Activated CD4-positive, CD25-positive, alpha-beta regulatory T cell (primary cell): Measurements from ENCODE around the gene OR2L8.
A peak's percentile ranks its signal among the peaks of the same experiment; 100 is the strongest.

Experiments used
- DNase-seq, 4 experiments: peaks; one replicate each; lab custom pipeline; 2025; lab: John Stamatoyannopoulos, UW

OR2L8 gene, protein sequence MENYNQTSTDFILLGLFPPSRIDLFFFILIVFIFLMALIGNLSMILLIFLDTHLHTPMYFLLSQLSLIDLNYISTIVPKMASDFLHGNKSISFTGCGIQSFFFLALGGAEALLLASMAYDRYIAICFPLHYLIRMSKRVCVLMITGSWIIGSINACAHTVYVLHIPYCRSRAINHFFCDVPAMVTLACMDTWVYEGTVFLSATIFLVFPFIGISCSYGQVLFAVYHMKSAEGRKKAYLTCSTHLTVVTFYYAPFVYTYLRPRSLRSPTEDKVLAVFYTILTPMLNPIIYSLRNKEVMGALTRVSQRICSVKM

DNA sequence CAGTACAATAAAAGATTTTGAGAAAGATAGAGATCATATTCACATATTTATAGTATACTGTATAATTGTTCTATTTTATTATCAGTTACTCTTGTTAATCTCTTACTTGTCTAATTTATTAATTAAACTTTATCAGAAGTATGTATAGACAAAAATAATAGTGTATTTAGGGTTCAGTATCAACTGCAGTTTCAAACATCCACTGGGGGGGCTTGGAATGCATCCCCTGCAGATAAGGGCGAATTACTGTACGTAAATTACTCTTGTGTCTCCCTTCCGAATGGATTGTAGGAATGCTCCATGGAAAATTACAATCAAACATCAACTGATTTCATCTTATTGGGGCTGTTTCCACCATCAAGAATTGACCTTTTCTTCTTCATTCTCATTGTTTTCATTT, at the start of gene OR2L8:
Gene OR2L8 (plus strand): TSS at position 301 of the 400 bp plus-strand sequence. CDS start 0 bp downstream, at position 301.
- no peak for DNase-seq

DNA sequence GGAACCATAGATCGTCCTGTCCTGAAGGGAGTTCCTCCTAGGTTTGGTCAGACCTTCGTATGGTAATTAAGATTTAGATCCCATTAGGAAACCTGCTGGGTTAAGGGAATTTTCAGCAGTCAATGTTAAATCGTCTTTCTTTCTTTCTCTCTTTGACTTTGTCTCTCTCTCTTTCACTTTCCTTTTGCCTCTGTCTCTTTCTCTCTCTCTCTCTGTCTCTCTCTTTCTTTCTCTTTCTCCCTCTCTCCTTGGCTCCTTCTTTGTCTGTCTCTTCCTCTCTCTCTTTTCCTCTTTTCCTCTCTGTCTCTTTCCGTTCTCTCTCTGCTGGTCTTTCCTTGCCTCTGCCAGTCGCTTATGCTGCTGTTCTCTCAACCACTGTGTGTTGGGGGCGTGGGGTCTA, 44.5 kb upstream of the OR2L8 start:
- no peak for DNase-seq

DNA sequence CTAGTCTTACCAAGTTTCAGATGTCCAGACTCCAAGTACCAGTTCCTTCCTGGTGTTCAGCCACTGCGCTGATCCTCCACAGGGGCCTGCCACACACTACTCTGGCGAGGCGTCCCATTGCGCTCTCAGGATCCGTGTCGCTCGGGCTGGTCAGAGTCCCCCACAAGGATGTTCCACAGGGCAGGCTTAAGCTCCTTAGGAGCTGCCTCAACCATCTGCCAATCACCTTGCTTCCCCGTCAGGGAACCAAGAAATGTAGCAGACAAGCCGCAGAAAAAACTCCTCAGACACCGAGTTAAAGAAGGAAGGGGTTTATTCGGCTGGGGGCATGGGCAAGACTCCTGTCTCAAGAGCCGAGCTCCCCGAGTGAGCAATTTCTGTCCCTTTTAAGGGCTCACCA, 43.5 kb upstream of the OR2L8 start:
- no peak for DNase-seq

DNA sequence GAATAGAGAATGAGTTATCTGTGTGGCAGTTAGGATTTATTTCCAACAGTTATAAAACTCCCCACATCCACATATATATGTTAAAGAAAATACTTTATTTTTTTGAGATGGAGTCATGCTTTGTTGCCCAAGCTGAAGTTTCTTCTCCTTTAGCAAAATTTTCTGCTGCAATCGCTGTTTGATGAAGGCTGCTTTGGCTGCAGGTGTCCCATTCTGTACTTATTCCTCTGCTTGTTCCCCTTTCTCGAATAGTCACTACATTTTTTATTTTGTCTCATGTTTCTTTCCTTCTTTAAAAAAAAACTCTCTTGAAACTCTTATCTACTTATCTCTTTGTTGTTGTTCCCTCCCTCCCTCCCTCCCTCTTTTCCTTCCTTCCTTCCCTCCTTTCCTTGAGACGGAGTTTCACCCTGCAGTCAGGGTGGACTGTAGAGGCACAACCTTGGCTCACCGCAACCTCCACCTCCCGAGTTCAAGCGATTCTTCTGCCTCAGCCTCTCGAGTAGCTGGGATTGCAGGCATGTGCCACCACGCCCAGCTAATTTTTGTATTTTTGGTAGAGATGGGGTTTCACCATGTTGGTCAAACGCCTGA, 42.7 kb upstream of the OR2L8 start:
- DNase-seq, result no peak

- no peak for DNase-seq
These were observed 42.1 kb upstream of the OR2L8 start for GRCh38 chr1:247906504-247907047.

GRCh38 chr1:247908766-247909165, 39.9 kb upstream of the OR2L8 start:
- DNase-seq, result no peak

DNA sequence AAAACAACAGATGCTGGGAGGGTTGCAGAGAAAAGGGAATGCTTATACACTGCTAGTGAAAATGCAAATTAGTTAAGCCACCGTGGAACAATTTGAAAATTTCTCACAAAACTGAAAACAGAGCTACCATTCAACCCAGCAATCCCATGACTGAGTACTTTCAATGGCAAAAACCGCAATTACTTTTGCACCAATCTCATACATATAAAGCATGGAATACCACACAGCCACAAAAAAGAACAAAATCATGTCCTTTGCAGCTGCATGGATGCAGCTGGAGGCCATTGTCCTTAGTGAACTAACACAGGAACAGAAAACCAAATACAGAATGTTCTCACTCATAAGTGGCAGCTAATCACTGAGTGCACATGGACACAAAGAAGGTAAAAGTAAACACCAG, 34.9 kb upstream of the OR2L8 start:
- no peak for DNase-seq

GRCh38 chr1:247914941-247915662, 33.6 kb upstream of the OR2L8 start:
- DNase-seq, result no peak

GRCh38 chr1:247919952-247920351, 28.7 kb upstream of the OR2L8 start, which contains the start of gene OR2T8:
Gene OR2T8, plus strand, starts transcription at chr1:247920252. Its CDS starts 766 bp downstream, at chr1:247921018.
- DNase-seq, result no peak

DNA sequence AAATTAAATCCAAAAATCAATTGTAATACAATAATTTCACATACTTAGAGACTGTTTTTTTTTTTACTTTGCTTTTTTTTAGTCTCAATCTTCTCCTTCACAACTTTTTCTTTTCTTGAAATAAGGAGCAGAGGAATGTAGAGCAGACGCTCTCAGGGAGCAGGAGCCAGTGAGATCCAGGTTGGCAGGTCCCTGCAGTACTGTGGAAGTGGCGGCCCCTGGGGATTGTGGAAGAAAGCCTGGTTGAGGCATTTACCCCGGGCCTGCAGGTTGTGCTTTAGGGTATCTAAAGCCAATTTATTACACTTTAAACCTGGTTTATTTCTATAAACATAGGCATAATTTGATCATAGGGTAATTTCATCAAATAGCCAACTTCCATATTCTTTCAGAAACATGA, 24.7 kb upstream of the OR2L8 start:
- DNase-seq, result no peak

DNA sequence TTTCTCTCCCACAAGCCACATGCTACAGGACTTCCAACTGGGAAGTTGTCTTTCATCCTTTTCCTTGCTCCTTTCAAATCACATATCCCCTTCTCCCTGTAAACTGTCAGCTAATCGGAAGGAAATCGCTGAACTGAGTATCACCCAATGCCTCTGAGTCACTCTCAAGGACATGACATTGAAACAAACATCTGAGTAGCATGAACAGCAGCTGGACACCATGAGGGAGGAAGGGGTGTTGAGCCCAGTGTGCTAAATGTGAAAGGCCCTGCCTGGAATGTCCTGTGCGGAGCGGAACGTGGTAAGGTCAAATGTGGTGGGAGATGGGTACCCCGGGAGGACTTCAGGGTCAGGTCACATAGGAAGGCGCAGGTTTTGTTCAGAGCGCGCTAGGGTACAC, 23.8 kb upstream of the OR2L8 start, which contains the start of gene OR2AJ1:
Gene OR2AJ1 (plus strand): TSS at position 22 of the 400 bp plus-strand sequence. CDS start 8,880 bp downstream, outside the sequence.
- DNase-seq, result no peak

- no peak for DNase-seq
These were observed 14.7 kb upstream of the OR2L8 start for GRCh38 chr1:247933989-247934388.

GRCh38 chr1:247935781-247936180, 12.9 kb upstream of the OR2L8 start:
- DNase-seq, result no peak

GRCh38 chr1:247936415-247936814, 12.2 kb upstream of the OR2L8 start:
- no peak for DNase-seq

GRCh38 chr1:247936965-247937734, 11.5 kb upstream of the OR2L8 start:
- peak; percentile 14 to 81 (median 40) for DNase-seq

DNA sequence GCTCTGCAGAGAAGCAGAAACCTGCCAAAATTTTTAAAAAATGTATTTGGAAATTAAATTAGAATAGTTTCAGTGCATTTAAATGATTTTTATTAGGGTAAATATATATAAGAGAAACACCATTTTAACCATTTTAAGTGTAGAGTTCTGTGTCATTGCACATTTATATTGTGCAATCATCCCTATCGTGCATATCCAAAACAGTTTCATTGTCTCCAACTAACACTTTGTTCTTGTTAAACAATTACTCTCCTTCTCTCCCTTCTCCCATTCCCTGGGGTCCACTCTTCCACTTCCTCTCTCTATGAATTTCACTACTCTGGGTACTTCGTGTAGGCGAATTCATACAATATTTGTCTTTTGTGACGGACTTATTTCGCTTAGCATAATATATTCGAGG, 6.0 kb upstream of the OR2L8 start:
- DNase-seq, result no peak

DNA sequence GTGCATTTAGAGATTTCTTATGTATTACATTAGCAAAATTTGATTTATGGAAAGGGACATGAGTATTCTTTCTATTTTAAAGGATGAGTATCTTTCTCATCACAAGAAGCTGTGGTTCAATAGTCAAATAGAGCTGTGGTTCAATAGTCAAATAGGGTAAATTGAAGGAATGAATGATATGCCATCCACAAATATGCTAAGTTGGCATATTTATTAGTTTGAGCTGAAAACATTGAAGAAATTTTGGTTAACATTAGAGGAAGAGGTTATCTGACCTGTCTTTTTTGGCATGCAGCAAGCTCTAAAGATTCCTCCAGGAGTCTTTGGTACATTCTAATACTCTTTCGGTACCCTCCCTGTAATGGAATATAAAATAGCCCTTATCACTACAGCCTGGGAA, 4.8 kb downstream of the OR2L8 start:
- no peak for DNase-seq

DNA sequence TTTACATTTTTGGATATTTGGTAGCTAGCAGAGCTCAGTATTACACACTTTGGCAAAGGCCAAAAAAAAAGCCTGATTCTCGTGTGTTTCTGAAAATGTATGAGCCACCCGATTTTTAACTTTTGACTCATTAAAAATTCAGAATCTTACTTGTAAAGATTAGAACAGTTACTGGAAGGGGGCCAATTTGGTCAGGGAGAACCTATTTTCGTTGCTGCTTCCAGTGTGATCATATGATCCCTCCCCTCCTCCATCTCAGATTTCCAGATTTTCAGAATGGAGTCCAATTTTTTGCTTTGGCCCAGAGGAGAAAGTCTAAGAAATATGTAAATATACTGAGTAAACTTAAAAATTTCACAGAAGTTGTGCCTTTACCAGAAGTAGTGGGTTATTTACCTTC, 13.1 kb downstream of the OR2L8 start:
- DNase-seq, result no peak

DNA sequence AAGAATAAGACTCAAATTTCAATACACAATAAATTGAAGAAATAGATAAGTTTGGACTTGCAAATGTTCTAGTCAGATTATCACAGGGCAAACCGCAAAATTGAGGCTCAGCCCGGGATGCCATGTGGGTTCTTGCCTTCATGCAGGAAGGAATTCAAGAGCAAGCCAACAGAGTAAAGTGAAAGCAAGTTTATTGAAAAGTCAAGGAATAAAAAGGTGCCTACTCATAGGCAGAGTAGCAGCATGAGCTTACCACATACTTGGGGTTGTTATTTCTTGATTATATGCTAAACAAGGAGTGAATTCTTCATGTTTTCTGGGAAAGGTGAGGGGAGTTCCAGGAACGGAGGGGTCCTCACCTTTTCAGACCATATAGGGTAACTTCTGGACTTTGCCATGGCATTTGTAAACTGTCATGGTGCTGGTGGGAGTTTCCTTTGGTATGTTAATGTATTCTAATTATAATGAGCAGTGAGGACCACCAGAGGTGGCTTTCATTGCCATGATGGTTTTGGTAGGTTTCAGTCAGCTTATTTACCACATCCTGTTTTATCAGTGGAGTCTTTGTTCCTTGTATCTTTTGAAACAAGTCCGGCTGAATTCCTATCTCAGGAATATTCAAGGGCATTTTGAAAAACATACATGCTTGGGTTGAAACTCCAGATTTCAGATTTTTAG, 14.4 kb downstream of the OR2L8 start:
- DNase-seq, result no peak

GRCh38 chr1:247964933-247965332, 16.3 kb downstream of the OR2L8 start, which contains the start of gene OR2AK2:
Gene OR2AK2, plus strand, starts transcription at chr1:247965233. Its CDS starts 144 bp downstream, at chr1:247965377.
- DNase-seq, result no peak

GRCh38 chr1:247966532-247967204, 18.0 kb downstream of the OR2L8 start:
- no peak for DNase-seq
